SK-N-SH treated with all-trans-retinoic acid at 6 μM for 48 hours (cell line): ENCODE results near the gene GNAZ.

Experiments
- ATAC-seq: fragments of 200-7000 bp; cut with Tn5 transposase; 3 replicates; pipeline ENCODE4 v1.9.1; 2020; ENCODE audit warnings: mild to moderate bottlenecking, moderate library complexity
- ARNTL ChIP-seq: fragments of 450-650 bp; formaldehyde crosslinking; IDR thresholded peaks from 2 replicates; pipeline ENCODE4 v1.5.0; 2020; ENCODE audit warnings: low read depth, mild to moderate bottlenecking, moderate library complexity, borderline replicate concordance
- BACH2 ChIP-seq: fragments of 250-450 bp; sonication (Bioruptor Pico); IDR thresholded peaks from 2 replicates; pipeline ENCODE4 v1.9.0; 2021; ENCODE audit warnings: mild to moderate bottlenecking, borderline replicate concordance
- CREB5 ChIP-seq: fragments of 250-450 bp; sonication (Bioruptor Pico); IDR thresholded peaks from 2 replicates; pipeline ENCODE4 v1.5.1; 2020; ENCODE audit warnings: low read depth, mild to moderate bottlenecking, moderate library complexity
- CSDC2 ChIP-seq: fragments of 250-450 bp; sonication (Bioruptor Pico); IDR thresholded peaks from 2 replicates; pipeline ENCODE4 v1.5.0; 2020; ENCODE audit warnings: mild to moderate bottlenecking, moderate library complexity
- CSRNP3 ChIP-seq: fragments of 250-450 bp; sonication (Bioruptor Pico); IDR thresholded peaks from 2 replicates; pipeline ENCODE4 v1.5.1; 2021; ENCODE audit warnings: mild to moderate bottlenecking, moderate library complexity
- ESRRG ChIP-seq: fragments of 250-450 bp; sonication (Bioruptor Pico); IDR thresholded peaks from 2 replicates; pipeline ENCODE4 v1.6.1; 2021; ENCODE audit warnings: mild to moderate bottlenecking
- GLIS3 ChIP-seq: fragments of 250-450 bp; sonication (Bioruptor Pico); IDR thresholded peaks from 2 replicates; pipeline ENCODE4 v1.5.0; 2020; ENCODE audit warnings: mild to moderate bottlenecking, moderate library complexity
- ISL1 ChIP-seq: fragments of 250-450 bp; sonication (Bioruptor Pico); IDR thresholded peaks from 2 replicates; pipeline ENCODE4 v2.1.2; 2022; ENCODE audit warnings: mild to moderate bottlenecking, moderate library complexity
- OSR1 ChIP-seq: fragments of 250-450 bp; sonication (Bioruptor Pico); IDR thresholded peaks from 2 replicates; pipeline ENCODE4 v1.8.0; 2022; ENCODE audit warnings: moderate library complexity, mild to moderate bottlenecking, inconsistent platforms
- POU6F1 ChIP-seq: fragments of 250-450 bp; sonication (Bioruptor Pico); IDR thresholded peaks from 2 replicates; pipeline ENCODE4 v1.8.0; 2021; ENCODE audit warnings: low read depth, mild to moderate bottlenecking, moderate library complexity, borderline replicate concordance
- RARB ChIP-seq: fragments of 250-450 bp; sonication (Bioruptor Pico); IDR thresholded peaks from 2 replicates; pipeline ENCODE4 v1.8.0; 2021; ENCODE audit warnings: mild to moderate bottlenecking, moderate library complexity
- TCF4 ChIP-seq: fragments of 250-450 bp; sonication (Bioruptor Pico); IDR thresholded peaks from 2 replicates; pipeline ENCODE4 v1.8.0; 2021; ENCODE audit warnings: mild to moderate bottlenecking, moderate library complexity, borderline replicate concordance
- TSHZ2 ChIP-seq: fragments of 250-450 bp; sonication (Bioruptor Pico); IDR thresholded peaks from 2 replicates; pipeline ENCODE4 v1.5.0; 2020; ENCODE audit warnings: mild to moderate bottlenecking, moderate library complexity
- ZC3H10 ChIP-seq: fragments of 250-450 bp; sonication (Bioruptor Pico); IDR thresholded peaks from 2 replicates; pipeline ENCODE4 v1.5.1; 2021; ENCODE audit warnings: mild to moderate bottlenecking, moderate library complexity
- ZFP3 ChIP-seq: fragments of 250-450 bp; sonication (Bioruptor Pico); IDR thresholded peaks from 2 replicates; pipeline ENCODE4 v1.5.0; 2020; ENCODE audit warnings: mild to moderate bottlenecking, moderate library complexity
- ZFP30 ChIP-seq: fragments of 450-650 bp; formaldehyde crosslinking; IDR thresholded peaks from 2 replicates; pipeline ENCODE4 v1.5.0; 2022; ENCODE audit warnings: mild to moderate bottlenecking, moderate library complexity
- ZNF565 ChIP-seq: fragments of 450-650 bp; formaldehyde crosslinking; conservative IDR thresholded peaks from 2 replicates; pipeline ENCODE4 v1.5.0; 2020; ENCODE audit warnings: low read depth, mild to moderate bottlenecking, moderate library complexity
- ZNF70 ChIP-seq: fragments of 450-650 bp; formaldehyde crosslinking; IDR thresholded peaks from 2 replicates; pipeline ENCODE4 v1.5.0; 2020; ENCODE audit warnings: mild to moderate bottlenecking, moderate library complexity

The GNAZ gene

GRCh38 chr22:23099531-23099804, 29.1 kb downstream of the GNAZ start:
- no peak for TF ChIP-seq BACH2 (CRISPR knock-in tag)
- no peak for TF ChIP-seq GLIS3
- TF ChIP-seq ZNF70: no peak
- TF ChIP-seq ESRRG (CRISPR knock-in tag): no peak
- TF ChIP-seq CREB5 (CRISPR knock-in tag): no peak
- TF ChIP-seq CSRNP3: no peak
- TF ChIP-seq CSDC2 (CRISPR knock-in tag): no peak
- no peak for TF ChIP-seq POU6F1 (CRISPR knock-in tag)
- ATAC-seq: no peak

GRCh38 chr22:23100124-23100801, 29.9 kb downstream of the GNAZ start:
- TF ChIP-seq ZNF70 (no peak), OSR1 (CRISPR knock-in tag) (no peak), ARNTL (CRISPR knock-in tag) (no peak), ISL1 (no peak), ESRRG (CRISPR knock-in tag) (no peak), CSRNP3 (no peak), POU6F1 (CRISPR knock-in tag) (no peak)
- TF ChIP-seq, all 23 proteins: peak for 0
- ATAC-seq: no peak

GRCh38 chr22:23101524-23101923, 31.2 kb downstream of the GNAZ start:
- ATAC-seq: no peak
- TF ChIP-seq ZFP30 (no peak), ESRRG (CRISPR knock-in tag) (no peak)

- no peak for TF ChIP-seq ZFP3 (CRISPR knock-in tag)
- TF ChIP-seq ESRRG (CRISPR knock-in tag): no peak
- no peak for TF ChIP-seq ZNF565 (CRISPR knock-in tag)
- no peak for TF ChIP-seq CREB5 (CRISPR knock-in tag)
- no peak for TF ChIP-seq POU6F1 (CRISPR knock-in tag)
- TF ChIP-seq OSR1 (CRISPR knock-in tag): no peak
- TF ChIP-seq ARNTL (CRISPR knock-in tag): no peak
- TF ChIP-seq TSHZ2 (CRISPR knock-in tag): no peak
- TF ChIP-seq TCF4 (CRISPR knock-in tag): no peak
- no peak for TF ChIP-seq CSDC2 (CRISPR knock-in tag)
- TF ChIP-seq RARB: no peak
- TF ChIP-seq ZC3H10 (CRISPR knock-in tag): no peak
These were observed 31.8 kb downstream of the GNAZ start for GRCh38 chr22:23102002-23102655.

More at GRCh38 chr22:23102002-23102655, 31.8 kb downstream of the GNAZ start:
- no peak for ATAC-seq
